ENCODE measurements around the gene AMBRA1. TPM values are rescaled to one million over a fixed set of nuclear protein-coding genes. Genes with fewer than 3 reads are reported as not detected.
A peak's percentile ranks its signal among the peaks of the same experiment; 100 is the strongest.

The AMBRA1 gene
- total RNA-seq, 6 donors from 2014 or later = 22.9 to 55.7 (median 33.2) TPM

DNA sequence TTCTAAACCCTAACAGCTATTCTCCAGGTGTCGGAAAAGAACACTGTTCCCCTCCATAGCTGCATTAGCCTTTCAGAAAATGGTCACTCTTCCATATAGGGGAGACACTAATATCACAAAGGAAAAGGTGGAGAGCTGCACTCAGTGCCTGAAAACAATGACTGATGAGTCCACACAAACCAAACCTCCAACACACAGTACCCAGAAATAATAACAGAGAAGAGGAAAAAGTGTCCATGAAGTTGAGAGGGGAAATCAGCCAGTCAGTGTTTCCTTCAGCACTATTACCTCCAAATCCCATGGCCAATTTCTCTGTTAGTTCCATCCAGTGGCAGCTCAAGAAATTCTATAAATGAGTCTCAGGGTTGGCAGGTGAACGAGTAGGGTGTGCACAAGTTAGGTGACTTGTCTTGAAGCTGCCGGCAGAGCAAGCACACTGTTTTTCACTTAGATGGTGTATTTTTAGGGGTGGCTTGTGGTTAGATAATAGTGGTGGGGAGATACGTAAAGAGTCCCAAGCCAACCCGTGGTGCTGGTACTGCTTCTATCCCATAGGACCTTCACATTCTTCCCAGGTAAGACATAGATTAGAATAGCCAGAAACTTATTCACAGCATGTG lies 117.8 kb downstream of the AMBRA1 start:
- peaks cover 0 to 16% (median 5%) of the 10 kb centered on the region in 4 donors for H3K4me1 ChIP-seq
- no peak overlapping the region for H3K4me3 ChIP-seq
- no peaks in the 10 kb centered on the region for H3K36me3 ChIP-seq
- H3K27ac ChIP-seq = no peak overlapping the region
- DNase-seq (no peak), ATAC-seq (ENCODE audit: low FRiP score in 2 of 2) (no peak)
- no peak for TF ChIP-seq POLR2AphosphoS5 (IDR thresholded peaks at IDR 0.05)
- no peak for TF ChIP-seq POLR2A (IDR thresholded peaks at IDR 0.05)
- TF ChIP-seq, protein P1, sequence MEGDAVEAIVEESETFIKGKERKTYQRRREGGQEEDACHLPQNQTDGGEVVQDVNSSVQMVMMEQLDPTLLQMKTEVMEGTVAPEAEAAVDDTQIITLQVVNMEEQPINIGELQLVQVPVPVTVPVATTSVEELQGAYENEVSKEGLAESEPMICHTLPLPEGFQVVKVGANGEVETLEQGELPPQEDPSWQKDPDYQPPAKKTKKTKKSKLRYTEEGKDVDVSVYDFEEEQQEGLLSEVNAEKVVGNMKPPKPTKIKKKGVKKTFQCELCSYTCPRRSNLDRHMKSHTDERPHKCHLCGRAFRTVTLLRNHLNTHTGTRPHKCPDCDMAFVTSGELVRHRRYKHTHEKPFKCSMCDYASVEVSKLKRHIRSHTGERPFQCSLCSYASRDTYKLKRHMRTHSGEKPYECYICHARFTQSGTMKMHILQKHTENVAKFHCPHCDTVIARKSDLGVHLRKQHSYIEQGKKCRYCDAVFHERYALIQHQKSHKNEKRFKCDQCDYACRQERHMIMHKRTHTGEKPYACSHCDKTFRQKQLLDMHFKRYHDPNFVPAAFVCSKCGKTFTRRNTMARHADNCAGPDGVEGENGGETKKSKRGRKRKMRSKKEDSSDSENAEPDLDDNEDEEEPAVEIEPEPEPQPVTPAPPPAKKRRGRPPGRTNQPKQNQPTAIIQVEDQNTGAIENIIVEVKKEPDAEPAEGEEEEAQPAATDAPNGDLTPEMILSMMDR (IDR thresholded peaks at IDR 0.05) = no peak
- TF ChIP-seq EP300 (IDR thresholded peaks at IDR 0.05) = no peak
- no peaks in the 10 kb centered on the region for H3K27me3 ChIP-seq
- H3K9me3 ChIP-seq = no peaks in the 10 kb centered on the region
- WGBS, 2 donors = 72 to 89% methylated on average over 5 of the region's 5 CpGs

DNA sequence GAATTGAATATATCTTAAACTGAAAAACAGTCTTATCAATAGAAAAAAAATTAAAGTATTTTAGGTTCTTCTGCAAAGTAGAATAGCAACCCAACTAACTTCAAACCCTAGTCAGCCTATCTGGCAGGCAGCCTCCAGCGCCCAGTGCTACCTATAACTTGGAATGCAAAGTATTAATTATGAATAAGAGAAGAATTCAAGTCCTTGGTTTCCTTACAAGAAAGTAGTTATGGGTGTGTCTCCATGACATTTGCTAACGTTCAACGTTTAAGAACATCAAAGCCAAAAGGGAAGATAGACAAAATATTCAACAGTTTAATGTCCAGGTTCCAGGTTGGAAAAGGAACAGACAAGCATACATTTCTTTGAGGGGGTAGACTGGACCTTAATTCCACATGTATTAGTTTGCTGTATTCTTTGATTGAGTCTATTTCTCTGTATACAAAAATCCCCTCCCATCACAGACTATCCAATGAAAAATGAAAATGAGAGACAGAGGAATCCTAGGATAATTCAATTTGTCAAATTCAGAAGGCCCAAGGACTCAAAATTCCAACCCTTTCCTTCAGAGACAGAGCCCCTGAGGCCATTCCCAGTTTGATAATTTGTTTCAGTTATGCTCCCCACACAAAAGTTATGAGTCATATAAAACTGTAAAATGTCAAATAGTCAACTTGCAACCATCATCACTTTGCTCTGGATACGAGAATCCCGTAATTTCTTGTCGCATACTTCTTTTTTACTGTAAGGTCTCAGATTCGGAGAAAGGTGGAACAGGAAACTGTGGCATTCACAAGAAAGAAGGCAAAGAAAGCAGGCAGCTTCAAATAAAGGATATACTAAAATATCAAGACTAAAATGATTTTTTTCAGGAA lies 118.5 kb downstream of the AMBRA1 start:
- no peak overlapping the region for H3K27ac ChIP-seq
- no peaks in the 10 kb centered on the region for H3K9me3 ChIP-seq
- H3K27me3 ChIP-seq = no peaks in the 10 kb centered on the region
- 82 to 83% methylated on average over 7 of the region's 7 CpGs for WGBS, 2 donors
- no peak overlapping the region for H3K4me3 ChIP-seq
- H3K4me1 ChIP-seq = peaks cover 0 to 16% (median 5%) of the 10 kb centered on the region in 4 donors
- ATAC-seq (ENCODE audit: low FRiP score in 2 of 2) (no peak), DNase-seq (no peak)
- H3K36me3 ChIP-seq = no peaks in the 10 kb centered on the region
- TF ChIP-seq EP300 (IDR thresholded peaks at IDR 0.05) (no peak), POLR2A (IDR thresholded peaks at IDR 0.05) (no peak), POLR2AphosphoS5 (IDR thresholded peaks at IDR 0.05) (no peak)
- TF ChIP-seq, protein P1 (IDR thresholded peaks at IDR 0.05) = no peak

DNA sequence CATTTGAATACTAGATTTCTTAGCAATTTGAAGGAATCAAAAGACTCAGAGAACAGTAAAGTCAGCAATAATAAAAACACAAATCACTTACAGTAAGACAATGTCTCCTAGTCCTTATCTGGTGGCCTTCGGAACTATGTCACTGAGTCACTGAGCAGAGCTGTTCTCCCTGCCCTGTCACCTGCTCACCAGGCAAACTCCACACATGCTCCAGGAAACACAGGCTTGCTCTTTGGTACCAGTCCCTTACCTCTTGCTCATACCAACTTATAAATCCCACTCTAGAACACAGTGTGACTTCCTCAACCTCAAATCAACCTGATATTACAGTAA lies 121.2 kb downstream of the AMBRA1 start:
- WGBS, 2 donors = 65 to 80% methylated on average over 1 of the region's 1 CpG
- ATAC-seq (ENCODE audit: low FRiP score in 2 of 2) (peak in 1 of 2 donors; percentile 55), DNase-seq (peak in 1 of 2 donors; percentile 26)
- no peak overlapping the region for H3K4me3 ChIP-seq
- H3K4me1 ChIP-seq = peaks cover 0 to 16% (median 5%) of the 10 kb centered on the region in 4 donors
- peaks cover 0 to 7% (median 2%) of the 10 kb centered on the region in 4 donors for H3K36me3 ChIP-seq
- no peaks in the 10 kb centered on the region for H3K9me3 ChIP-seq
- H3K27ac ChIP-seq = no peak overlapping the region
- TF ChIP-seq, protein P1 (IDR thresholded peaks at IDR 0.05) = no peak
- TF ChIP-seq EP300 (IDR thresholded peaks at IDR 0.05) (no peak), POLR2A (IDR thresholded peaks at IDR 0.05) (no peak), POLR2AphosphoS5 (IDR thresholded peaks at IDR 0.05) (no peak)
- no peaks in the 10 kb centered on the region for H3K27me3 ChIP-seq

DNA sequence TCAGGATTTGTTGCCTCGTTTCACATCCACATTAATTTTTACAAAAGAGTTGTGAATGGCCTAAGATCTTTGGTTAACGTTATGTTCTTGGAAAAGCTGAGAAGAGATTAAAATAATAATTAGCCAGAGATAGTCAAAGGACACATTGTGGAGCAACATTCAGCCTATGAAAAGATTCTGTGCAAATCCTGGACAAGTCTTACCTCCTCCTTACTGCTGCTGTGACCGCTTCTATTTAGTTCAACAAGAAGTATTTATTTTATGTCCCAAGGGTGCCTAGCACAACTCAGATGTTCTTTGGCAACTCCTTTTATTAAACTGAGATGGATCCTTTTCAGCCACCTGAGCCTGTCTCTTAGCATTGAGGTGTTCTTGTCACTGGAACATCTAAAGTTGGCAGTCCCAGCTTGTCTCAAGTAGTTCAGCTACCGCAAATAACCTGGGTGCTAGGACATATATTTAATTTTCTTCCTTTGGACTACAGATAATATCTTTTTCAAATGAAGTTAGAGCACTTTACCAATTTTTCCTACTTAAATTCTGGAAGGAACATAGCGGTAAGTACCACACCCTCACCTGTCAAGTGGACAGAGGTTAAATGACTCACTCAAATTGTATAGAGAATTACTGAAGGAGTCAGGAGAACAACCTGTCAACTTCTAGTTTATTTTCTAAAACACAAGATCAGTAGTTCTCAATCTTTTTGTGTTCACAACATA lies 121.7 kb downstream of the AMBRA1 start:
- WGBS, 2 donors = 72 to 77% methylated on average over 5 of the region's 5 CpGs
- ATAC-seq (ENCODE audit: low FRiP score in 2 of 2) = no peak
- H3K27ac ChIP-seq = no peak overlapping the region

More for the DNA sequence above, 121.7 kb downstream of the AMBRA1 start:
- H3K36me3 ChIP-seq = peaks cover 0 to 8% (median 2%) of the 10 kb centered on the region in 4 donors
- no peak for DNase-seq
- no peaks in the 10 kb centered on the region for H3K9me3 ChIP-seq
- no peaks in the 10 kb centered on the region for H3K27me3 ChIP-seq
- no peak overlapping the region for H3K4me3 ChIP-seq
- TF ChIP-seq POLR2AphosphoS5 (IDR thresholded peaks at IDR 0.05) (no peak), POLR2A (IDR thresholded peaks at IDR 0.05) (no peak), EP300 (IDR thresholded peaks at IDR 0.05) (no peak)
- TF ChIP-seq, protein P1 (IDR thresholded peaks at IDR 0.05) = no peak
- peaks cover 0 to 16% (median 5%) of the 10 kb centered on the region in 4 donors for H3K4me1 ChIP-seq

All from upper lobe of left lung (tissue), 6 donors.